ENCODE measurements around the gene FAM135A.
"Not testable (repeated sequence)": the region's sequence is repeated elsewhere in the genome, so short reads cannot be mapped to it uniquely, and the experiment has no call there.

Gene FAM135A

DNA sequence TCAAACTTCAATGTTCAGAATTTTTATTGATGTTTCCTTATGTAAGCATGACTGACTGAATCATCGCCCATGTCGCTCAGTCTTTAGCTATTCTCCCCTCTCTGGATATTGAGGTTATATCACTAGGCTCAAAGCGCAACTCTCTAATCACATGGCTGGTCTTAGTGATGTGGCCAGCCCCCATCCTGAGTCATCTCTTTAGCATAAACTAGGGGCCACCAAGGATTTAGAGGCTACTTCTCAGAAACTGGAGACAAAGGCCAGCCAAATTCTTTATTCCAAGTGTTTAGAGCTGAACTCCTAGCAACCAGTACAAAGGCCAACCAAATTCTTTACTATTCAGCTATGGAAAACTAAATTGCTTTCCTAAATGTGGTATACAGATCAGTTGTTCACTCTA, 61.4 kb downstream of the FAM135A start:
- Histone ChIP-seq H3K4me1 (ENCODE audit: insufficient read depth, low read length) (peaks cover 7% of the 10 kb centered on the region), H3K36me3 (ENCODE audit: insufficient read depth, low read length) (no peaks in the 10 kb centered on the region), H3K27ac (ENCODE audit: low read depth, low read length) (no peak overlapping the region), H3K9ac (ENCODE audit: low read length) (no peak overlapping the region), H3K9me3 (ENCODE audit: low read length) (no peaks in the 10 kb centered on the region), H3K27me3 (ENCODE audit: control insufficient read depth in 1 of 2, insufficient read depth in 2 of 2, low read length in 2 of 2) (no peaks in the 10 kb centered on the region), H3K4me3 (ENCODE audit: low read depth in 1 of 2, low read length in 2 of 2) (no peak overlapping the region)

DNA sequence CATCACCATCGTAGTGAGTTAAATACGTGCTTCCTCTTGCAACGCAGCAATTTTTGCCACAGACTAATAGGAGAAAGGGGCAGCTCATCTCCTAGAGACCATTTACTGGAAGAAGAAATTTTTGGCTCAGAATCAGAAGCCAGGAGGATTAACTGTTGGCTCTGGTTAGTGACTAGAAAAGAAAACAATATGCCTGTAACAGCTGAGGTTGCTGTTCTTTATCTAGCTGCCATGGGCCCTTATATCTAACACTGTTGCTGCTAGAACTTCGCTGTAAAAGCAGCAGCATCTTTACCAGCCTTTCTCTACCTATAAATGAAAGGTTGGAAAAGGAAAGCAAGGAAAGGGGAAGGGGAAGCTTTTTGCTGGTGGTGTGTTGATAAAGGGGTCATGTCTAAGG, 65.9 kb downstream of the FAM135A start:
- H3K36me3 ChIP-seq (ENCODE audit: insufficient read depth, low read length), result peaks cover 5% of the 10 kb centered on the region
- no peaks in the 10 kb centered on the region for H3K9me3 ChIP-seq (ENCODE audit: low read length)
- no peak overlapping the region for H3K27ac ChIP-seq (ENCODE audit: low read depth, low read length)

DNA sequence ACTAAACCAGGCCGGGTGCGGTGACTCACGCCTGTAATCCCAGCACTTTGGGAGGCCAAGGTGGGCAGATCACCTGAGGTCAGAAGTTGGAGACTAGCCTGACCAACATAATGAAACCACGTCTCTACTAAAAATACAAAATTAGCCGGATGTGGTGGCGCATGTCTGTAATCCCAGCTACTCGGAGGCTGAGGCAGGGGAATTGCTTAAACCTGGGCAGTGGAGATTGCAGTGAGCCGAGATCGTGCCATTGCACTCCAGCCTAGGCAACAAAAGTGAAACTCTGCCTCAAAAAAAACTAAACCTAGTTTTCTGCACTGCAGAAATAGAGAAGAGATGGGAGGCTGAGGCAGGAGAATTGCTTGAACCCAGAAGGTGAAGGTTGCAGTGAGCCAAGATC, 73.3 kb downstream of the FAM135A start:
- not testable (repeated sequence) for H3K36me3 ChIP-seq (ENCODE audit: insufficient read depth, low read length); H3K9me3 ChIP-seq (ENCODE audit: low read length); H3K27me3 ChIP-seq (ENCODE audit: control insufficient read depth in 1 of 2, insufficient read depth in 2 of 2, low read length in 2 of 2); H3K4me1 ChIP-seq (ENCODE audit: insufficient read depth, low read length); H3K27ac ChIP-seq (ENCODE audit: low read depth, low read length); H3K9ac ChIP-seq (ENCODE audit: low read length); H3K4me3 ChIP-seq (ENCODE audit: low read depth in 1 of 2, low read length in 2 of 2)

More for the DNA sequence above, 65.9 kb downstream of the FAM135A start:
- H3K27me3 ChIP-seq (ENCODE audit: control insufficient read depth in 1 of 2, insufficient read depth in 2 of 2, low read length in 2 of 2), result no peaks in the 10 kb centered on the region
- peaks cover 11% of the 10 kb centered on the region for H3K4me1 ChIP-seq (ENCODE audit: insufficient read depth, low read length)
- H3K4me3 ChIP-seq (ENCODE audit: low read depth in 1 of 2, low read length in 2 of 2), result no peak overlapping the region
- no peak overlapping the region for H3K9ac ChIP-seq (ENCODE audit: low read length)

DNA sequence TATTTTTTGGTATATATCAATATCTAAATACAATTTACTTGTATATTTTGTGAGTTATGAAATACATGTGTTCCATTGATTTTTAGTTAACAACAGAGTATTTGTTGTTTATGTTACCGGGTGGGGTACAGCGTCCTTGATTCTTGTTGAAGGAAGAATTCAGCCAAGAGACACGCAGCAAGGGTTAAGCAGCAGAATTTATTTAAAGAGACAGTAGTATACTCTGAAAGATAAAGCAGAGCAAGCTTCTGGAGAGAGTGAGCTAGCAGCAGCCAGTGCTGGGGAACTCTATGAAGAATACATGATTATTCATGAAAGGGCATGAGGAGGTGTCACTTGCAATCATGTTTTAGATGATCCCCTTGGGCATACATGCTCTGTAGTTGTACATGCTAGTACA, 76.1 kb downstream of the FAM135A start:
- H3K9me3 ChIP-seq (ENCODE audit: low read length), result no peaks in the 10 kb centered on the region
- H3K4me1 ChIP-seq (ENCODE audit: insufficient read depth, low read length), result no peaks in the 10 kb centered on the region
- H3K9ac ChIP-seq (ENCODE audit: low read length), result no peak overlapping the region
- H3K36me3 ChIP-seq (ENCODE audit: insufficient read depth, low read length), result peaks cover 4% of the 10 kb centered on the region
- no peak overlapping the region for H3K27ac ChIP-seq (ENCODE audit: low read depth, low read length)
- H3K27me3 ChIP-seq (ENCODE audit: control insufficient read depth in 1 of 2, insufficient read depth in 2 of 2, low read length in 2 of 2), result no peaks in the 10 kb centered on the region
- no peak overlapping the region for H3K4me3 ChIP-seq (ENCODE audit: low read depth in 1 of 2, low read length in 2 of 2)

DNA sequence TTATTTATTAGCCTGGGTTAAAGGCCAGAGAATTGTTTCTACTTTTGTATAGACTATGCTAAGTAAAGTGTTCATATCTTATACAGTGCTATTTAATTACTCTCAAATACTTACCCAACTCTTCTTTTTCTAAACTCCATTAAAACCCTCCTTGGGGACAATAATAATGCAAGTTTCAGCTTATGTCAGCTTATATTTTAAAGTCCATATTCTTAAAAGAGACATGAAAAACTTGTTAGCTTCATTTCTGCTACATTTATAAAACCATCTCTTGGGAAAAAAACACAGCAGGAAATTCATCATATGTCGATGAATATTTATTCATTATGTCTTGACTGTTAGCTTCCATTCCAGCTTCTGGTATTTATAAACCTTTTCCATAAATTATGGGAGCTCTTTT, 81.5 kb downstream of the FAM135A start:
- no peak overlapping the region for H3K9ac ChIP-seq (ENCODE audit: low read length)
- no peak overlapping the region for H3K27ac ChIP-seq (ENCODE audit: low read depth, low read length)
- no peaks in the 10 kb centered on the region for H3K36me3 ChIP-seq (ENCODE audit: insufficient read depth, low read length)
- no peaks in the 10 kb centered on the region for H3K9me3 ChIP-seq (ENCODE audit: low read length)
- no peak overlapping the region for H3K4me3 ChIP-seq (ENCODE audit: low read depth in 1 of 2, low read length in 2 of 2)
- no peaks in the 10 kb centered on the region for H3K4me1 ChIP-seq (ENCODE audit: insufficient read depth, low read length)
- no peaks in the 10 kb centered on the region for H3K27me3 ChIP-seq (ENCODE audit: control insufficient read depth in 1 of 2, insufficient read depth in 2 of 2, low read length in 2 of 2)

DNA sequence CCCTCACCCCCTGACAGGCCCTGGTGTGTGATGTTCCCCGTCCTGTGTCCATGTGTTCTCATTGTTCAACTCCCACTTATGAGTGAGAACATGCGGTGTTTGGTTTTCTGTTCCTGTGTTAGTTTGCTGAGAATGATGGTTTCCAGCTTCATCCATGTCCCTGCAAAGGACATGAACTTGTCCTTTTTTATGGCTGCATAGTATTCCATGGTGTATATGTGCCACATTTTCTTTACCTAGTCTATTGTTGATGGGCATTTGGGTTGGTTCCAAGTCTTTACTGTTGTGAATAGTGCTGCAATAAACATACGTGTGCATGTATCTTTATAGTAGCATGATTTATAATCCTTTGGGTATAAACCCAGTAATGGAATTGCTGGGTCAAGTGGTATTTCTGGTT, 82.5 kb downstream of the FAM135A start:
- H3K27ac ChIP-seq (ENCODE audit: low read depth, low read length); H3K4me3 ChIP-seq (ENCODE audit: low read depth in 1 of 2, low read length in 2 of 2); H3K9me3 ChIP-seq (ENCODE audit: low read length); H3K4me1 ChIP-seq (ENCODE audit: insufficient read depth, low read length); H3K36me3 ChIP-seq (ENCODE audit: insufficient read depth, low read length); H3K27me3 ChIP-seq (ENCODE audit: control insufficient read depth in 1 of 2, insufficient read depth in 2 of 2, low read length in 2 of 2); H3K9ac ChIP-seq (ENCODE audit: low read length): not testable (repeated sequence)

DNA sequence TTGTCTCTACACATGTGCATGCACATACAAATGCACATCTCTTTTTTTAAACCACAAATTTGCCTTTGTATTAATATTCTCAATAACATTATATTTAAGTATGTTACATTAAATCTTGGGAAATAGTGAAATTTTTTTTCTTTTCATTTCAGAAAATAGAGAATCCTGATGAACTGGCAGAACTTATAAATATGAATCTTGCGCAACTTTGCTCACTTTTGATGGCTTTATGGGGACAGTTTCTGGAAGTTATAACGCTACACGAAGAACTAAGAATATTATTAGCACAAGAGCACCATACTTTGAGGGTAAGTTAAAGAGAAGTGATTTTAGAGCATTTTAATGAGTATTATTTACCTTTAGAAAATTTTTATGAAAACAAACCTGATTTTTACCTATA, 89.2 kb downstream of the FAM135A start:
- Histone ChIP-seq H3K36me3 (ENCODE audit: insufficient read depth, low read length) (peaks cover 20% of the 10 kb centered on the region), H3K9me3 (ENCODE audit: low read length) (no peaks in the 10 kb centered on the region), H3K4me3 (ENCODE audit: low read depth in 1 of 2, low read length in 2 of 2) (no peak overlapping the region), H3K27ac (ENCODE audit: low read depth, low read length) (no peak overlapping the region), H3K9ac (ENCODE audit: low read length) (no peak overlapping the region), H3K27me3 (ENCODE audit: control insufficient read depth in 1 of 2, insufficient read depth in 2 of 2, low read length in 2 of 2) (no peaks in the 10 kb centered on the region), H3K4me1 (ENCODE audit: insufficient read depth, low read length) (no peaks in the 10 kb centered on the region)

DNA sequence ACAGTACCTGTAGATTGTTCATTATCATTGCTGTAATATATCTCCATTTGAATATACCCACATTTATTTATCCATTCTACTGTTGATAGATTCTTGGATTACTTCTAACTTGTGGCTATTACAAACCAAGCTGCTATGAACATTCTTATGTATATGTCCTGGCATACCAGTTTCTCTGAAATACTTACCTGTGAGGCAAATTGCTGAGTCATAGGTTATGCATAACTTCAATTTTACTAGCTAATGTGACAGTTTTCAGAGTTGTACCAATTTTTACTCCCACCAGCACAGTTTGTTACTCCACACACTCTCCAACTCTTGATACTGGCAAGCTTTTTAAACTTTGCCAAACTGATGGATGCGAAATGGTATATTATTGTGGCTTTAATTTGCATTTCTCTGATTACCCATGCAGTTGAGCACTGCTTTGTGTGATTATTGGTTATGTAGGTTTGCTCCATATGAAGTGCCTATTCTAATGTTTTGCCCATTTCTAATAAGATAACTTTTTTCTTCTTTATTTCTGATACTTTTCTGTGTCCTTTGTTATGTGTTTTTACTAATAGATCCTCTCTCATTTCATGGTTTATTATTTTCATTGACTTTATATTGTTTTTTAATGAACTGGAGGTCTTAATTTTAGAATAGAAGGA, 90.6 kb downstream of the FAM135A start:
- no peaks in the 10 kb centered on the region for H3K9me3 ChIP-seq (ENCODE audit: low read length)
- H3K9ac ChIP-seq (ENCODE audit: low read length), result no peak overlapping the region
- H3K27ac ChIP-seq (ENCODE audit: low read depth, low read length), result no peak overlapping the region
- no peak overlapping the region for H3K4me3 ChIP-seq (ENCODE audit: low read depth in 1 of 2, low read length in 2 of 2)
- no peaks in the 10 kb centered on the region for H3K4me1 ChIP-seq (ENCODE audit: insufficient read depth, low read length)
- H3K36me3 ChIP-seq (ENCODE audit: insufficient read depth, low read length), result peaks cover 20% of the 10 kb centered on the region
- no peaks in the 10 kb centered on the region for H3K27me3 ChIP-seq (ENCODE audit: control insufficient read depth in 1 of 2, insufficient read depth in 2 of 2, low read length in 2 of 2)

DNA sequence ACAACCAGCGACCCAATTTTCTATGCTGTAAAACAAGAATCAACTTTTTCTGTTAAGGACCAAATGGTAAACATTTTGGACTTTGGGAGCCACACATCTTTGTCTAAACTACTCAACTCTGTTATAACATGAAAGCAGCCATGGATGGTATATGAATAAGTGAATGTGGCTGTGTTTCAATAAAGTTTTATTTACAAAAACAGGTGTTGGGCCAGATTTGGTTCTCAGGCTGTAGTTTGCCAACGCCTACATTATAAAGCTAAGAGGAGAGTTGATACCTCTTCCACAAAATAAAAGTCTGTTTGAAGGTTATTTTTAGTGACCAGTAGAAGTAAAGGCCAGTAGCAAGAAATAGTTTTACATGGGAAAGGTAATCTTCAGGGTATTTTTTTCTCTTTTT, 93.0 kb downstream of the FAM135A start:
- H3K4me3 ChIP-seq (ENCODE audit: low read depth in 1 of 2, low read length in 2 of 2), result no peak overlapping the region
- H3K27ac ChIP-seq (ENCODE audit: low read depth, low read length), result no peak overlapping the region
- no peaks in the 10 kb centered on the region for H3K9me3 ChIP-seq (ENCODE audit: low read length)
- H3K27me3 ChIP-seq (ENCODE audit: control insufficient read depth in 1 of 2, insufficient read depth in 2 of 2, low read length in 2 of 2), result no peaks in the 10 kb centered on the region
- H3K4me1 ChIP-seq (ENCODE audit: insufficient read depth, low read length), result no peaks in the 10 kb centered on the region
- H3K36me3 ChIP-seq (ENCODE audit: insufficient read depth, low read length), result peaks cover 20% of the 10 kb centered on the region
- no peak overlapping the region for H3K9ac ChIP-seq (ENCODE audit: low read length)

DNA sequence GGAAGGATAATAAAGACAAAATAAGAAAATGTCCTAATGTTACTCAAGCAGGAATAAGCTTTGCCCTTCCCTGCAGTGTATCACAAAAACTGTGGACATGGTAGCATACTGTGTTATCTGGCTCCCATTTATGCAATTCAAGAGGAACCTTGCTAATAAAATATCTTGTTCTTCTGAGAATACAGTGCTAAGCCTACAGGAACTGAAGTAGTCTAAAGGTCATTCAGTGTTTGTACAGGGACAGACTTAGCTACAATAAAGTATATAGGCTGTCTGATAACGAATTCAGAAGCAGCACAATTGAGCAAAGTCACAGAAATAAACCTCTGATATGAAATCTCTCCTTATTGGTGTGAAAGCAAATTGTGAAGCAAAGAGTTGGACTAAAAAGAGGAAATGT, 93.9 kb downstream of the FAM135A start:
- H3K4me1 ChIP-seq (ENCODE audit: insufficient read depth, low read length), result no peaks in the 10 kb centered on the region
- H3K9ac ChIP-seq (ENCODE audit: low read length), result no peak overlapping the region
- no peaks in the 10 kb centered on the region for H3K9me3 ChIP-seq (ENCODE audit: low read length)
- H3K36me3 ChIP-seq (ENCODE audit: insufficient read depth, low read length), result peaks cover 20% of the 10 kb centered on the region
- no peak overlapping the region for H3K27ac ChIP-seq (ENCODE audit: low read depth, low read length)
- no peaks in the 10 kb centered on the region for H3K27me3 ChIP-seq (ENCODE audit: control insufficient read depth in 1 of 2, insufficient read depth in 2 of 2, low read length in 2 of 2)
- no peak overlapping the region for H3K4me3 ChIP-seq (ENCODE audit: low read depth in 1 of 2, low read length in 2 of 2)

DNA sequence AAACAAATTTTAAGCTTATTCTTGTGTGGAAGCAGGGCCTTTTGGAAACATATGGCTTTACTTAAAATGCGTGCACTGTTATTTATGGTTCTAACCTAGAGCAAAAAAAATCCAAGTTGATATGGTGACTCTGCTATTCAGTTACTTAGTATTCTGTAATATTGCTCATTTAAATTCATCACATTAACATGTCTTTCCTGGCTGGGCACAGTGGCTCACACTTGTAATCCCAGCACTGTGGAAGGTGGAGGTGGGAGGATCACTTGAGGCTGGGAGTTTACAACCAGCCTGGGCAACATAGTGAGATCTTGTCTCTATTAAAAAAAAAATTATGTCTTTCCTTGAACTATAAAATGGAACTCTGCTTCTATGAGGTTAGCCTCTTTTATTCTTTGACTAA, 95.6 kb downstream of the FAM135A start:
- Histone ChIP-seq H3K9ac (ENCODE audit: low read length) (no peak overlapping the region), H3K4me3 (ENCODE audit: low read depth in 1 of 2, low read length in 2 of 2) (no peak overlapping the region), H3K9me3 (ENCODE audit: low read length) (no peaks in the 10 kb centered on the region), H3K4me1 (ENCODE audit: insufficient read depth, low read length) (no peaks in the 10 kb centered on the region), H3K27me3 (ENCODE audit: control insufficient read depth in 1 of 2, insufficient read depth in 2 of 2, low read length in 2 of 2) (no peaks in the 10 kb centered on the region), H3K27ac (ENCODE audit: low read depth, low read length) (no peak overlapping the region), H3K36me3 (ENCODE audit: insufficient read depth, low read length) (peaks cover 6% of the 10 kb centered on the region)

DNA sequence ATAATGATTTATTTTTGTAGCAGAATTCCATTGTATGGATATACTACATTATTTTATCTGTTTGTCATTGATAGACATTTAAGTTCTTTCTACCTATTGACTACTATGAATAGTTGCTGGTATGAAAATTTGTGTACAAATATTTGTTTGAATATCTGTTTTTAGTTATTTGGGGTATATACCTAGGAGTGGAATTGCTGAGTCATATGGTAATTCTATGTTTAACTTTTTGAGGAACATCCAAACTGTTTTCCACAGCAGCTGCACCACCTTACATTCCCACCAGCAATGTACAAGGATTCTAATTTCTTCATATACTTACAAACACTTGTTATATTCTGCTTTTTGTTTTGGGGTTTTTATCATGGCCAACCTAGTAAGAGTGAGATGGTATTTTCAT, 97.3 kb downstream of the FAM135A start:
- H3K36me3 ChIP-seq (ENCODE audit: insufficient read depth, low read length), result peaks cover 8% of the 10 kb centered on the region
- H3K4me3 ChIP-seq (ENCODE audit: low read depth in 1 of 2, low read length in 2 of 2), result no peak overlapping the region
- H3K9me3 ChIP-seq (ENCODE audit: low read length), result no peaks in the 10 kb centered on the region
- H3K27me3 ChIP-seq (ENCODE audit: control insufficient read depth in 1 of 2, insufficient read depth in 2 of 2, low read length in 2 of 2), result no peaks in the 10 kb centered on the region
- H3K9ac ChIP-seq (ENCODE audit: low read length), result no peak overlapping the region
- no peaks in the 10 kb centered on the region for H3K4me1 ChIP-seq (ENCODE audit: insufficient read depth, low read length)
- no peak overlapping the region for H3K27ac ChIP-seq (ENCODE audit: low read depth, low read length)

Data from muscle layer of colon (tissue), 2 donors.